ENCODE measurements around the gene RHOC. TPM values are rescaled to one million over a fixed set of nuclear protein-coding genes. Genes with fewer than 3 reads are reported as not detected.

The RHOC gene
- total RNA-seq, 2 donors from 2014 or later = 77.2 to 132 TPM

DNA sequence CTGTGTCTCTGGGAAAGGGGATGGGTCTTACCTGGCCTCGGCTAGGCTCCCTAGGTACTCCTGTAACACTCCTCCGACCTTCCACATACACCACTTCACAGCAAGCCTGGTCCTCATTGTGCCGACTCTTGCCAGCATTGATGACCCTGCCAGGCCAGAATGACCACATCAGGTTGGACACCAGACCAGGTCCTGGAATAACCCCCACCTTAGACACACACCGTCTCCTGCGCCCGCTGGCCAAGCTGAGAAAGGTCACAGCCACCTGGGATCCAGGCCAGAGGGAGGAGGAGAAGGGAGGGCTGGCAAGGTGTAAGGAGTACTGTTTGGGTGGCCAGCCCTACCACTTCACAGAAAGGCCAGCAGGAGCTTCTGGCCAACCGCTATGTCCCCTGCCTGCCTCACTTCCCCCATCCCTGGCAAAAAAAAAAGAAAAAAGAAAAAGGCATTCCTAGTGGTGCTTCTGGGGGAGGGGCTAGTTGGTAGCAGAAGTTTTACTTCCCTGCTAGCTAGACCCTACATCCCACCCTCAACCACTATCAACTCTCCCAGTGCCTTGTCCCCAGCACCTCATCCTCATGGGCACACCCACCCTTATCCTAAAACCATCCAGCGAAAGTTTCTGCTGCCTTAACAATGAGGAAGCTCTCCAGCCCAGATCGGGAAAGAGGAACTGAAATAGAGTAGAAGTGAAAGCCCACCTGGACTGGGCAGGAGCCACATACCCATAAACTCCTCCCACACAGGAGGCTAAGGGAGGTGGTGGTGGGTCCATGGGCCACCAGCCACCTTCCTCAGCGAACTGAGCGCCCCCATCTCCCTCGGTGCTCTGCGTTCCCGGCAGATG, 6.8 kb upstream of the RHOC start:
- peaks cover 15 to 29% of the 10 kb centered on the region in 2 donors for H3K4me1 Mint-ChIP-seq (ENCODE audit: low read depth in 2 of 2)
- H3K27ac Mint-ChIP-seq = peak overlapping the region in 1 of 2 donors; percentile 40
- ATAC-seq (no peak), DNase-seq (ENCODE audit: low spot score) (no peak)
- no peaks in the 10 kb centered on the region for H3K9me3 Mint-ChIP-seq
- no peaks in the 10 kb centered on the region for H3K36me3 Mint-ChIP-seq
- H3K4me3 Mint-ChIP-seq = peak overlapping the region; percentile 64
- peaks cover 0 to 12% of the 10 kb centered on the region in 2 donors for H3K27me3 Mint-ChIP-seq

DNA sequence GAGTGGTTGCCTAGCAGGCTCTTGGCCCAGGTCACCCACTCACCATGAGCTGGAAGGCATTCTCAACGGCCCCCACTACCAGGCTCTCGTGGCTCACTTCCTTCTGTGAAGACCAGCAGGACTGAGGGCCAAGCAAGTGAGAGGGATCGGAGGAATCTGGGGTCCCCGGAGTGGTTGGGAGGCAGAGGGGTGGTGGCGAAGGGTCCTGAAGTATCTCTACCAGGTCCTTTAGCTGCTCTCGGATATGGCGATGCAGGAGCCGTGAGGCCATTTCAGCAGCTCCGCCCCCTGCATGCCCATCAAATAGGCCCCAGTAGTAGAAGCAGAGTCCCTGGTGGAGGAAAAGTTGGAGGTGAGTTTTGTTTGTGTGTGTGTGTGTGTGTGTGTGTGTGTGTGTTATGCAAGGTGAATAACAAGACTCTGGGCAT, 5.8 kb upstream of the RHOC start:
- H3K27ac Mint-ChIP-seq = no peak overlapping the region
- H3K4me3 Mint-ChIP-seq = no peak overlapping the region
- H3K9me3 Mint-ChIP-seq = no peaks in the 10 kb centered on the region

DNA sequence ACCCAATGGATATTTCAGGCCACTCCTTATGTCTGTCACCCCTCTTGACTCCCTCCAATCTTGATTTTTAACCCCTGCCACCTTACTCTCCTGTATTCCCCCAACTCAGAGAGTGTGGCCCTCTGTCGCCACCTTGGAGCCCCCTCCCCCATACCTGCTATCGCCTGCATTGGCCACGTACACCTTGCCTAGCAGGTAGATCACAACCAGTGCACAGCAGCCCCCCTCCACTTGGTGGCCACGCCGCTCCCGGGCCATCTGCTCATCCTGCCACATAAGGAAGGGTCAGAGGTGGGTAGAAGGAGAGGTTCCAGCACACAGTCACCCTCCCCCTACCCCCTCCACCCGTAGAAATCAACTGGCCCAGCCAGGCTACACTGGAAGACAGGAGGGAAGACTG, 5.3 kb upstream of the RHOC start:
- Mint-ChIP-seq H3K27me3 (peaks cover 0 to 12% of the 10 kb centered on the region in 2 donors), H3K36me3 (no peaks in the 10 kb centered on the region), H3K9me3 (no peaks in the 10 kb centered on the region), H3K4me3 (no peak overlapping the region), H3K27ac (no peak overlapping the region), H3K4me1 (ENCODE audit: low read depth in 2 of 2) (peaks cover 15 to 28% of the 10 kb centered on the region in 2 donors)
- no peak for DNase-seq (ENCODE audit: low spot score)
- ATAC-seq = no peak

More for the DNA sequence above, 5.8 kb upstream of the RHOC start:
- Mint-ChIP-seq H3K4me1 (ENCODE audit: low read depth in 2 of 2) (peaks cover 15 to 29% of the 10 kb centered on the region in 2 donors), H3K27me3 (peaks cover 0 to 12% of the 10 kb centered on the region in 2 donors), H3K36me3 (no peaks in the 10 kb centered on the region)
- DNase-seq (ENCODE audit: low spot score) (no peak), ATAC-seq (no peak)

DNA sequence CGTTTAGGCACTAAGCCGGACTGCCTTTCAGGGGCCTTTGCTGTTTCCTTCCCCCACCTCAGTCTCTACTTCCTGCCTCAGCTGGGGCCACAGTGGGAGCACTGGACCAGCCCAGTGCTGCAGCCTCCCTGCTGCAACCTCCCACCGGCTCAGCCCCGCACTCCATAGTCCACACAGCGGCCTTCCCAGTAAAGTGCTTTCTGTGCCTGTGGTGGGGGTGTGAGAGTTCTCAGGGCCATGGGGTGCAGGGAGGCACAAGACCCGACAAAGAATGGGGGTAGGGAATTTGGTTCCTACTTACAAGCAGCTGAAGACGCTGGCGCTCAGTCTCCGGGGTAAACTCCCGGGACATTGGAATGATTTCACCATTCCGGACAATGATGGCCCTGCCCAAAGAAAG, 4.7 kb upstream of the RHOC start:
- Mint-ChIP-seq H3K9me3 (no peaks in the 10 kb centered on the region), H3K27me3 (peaks cover 0 to 12% of the 10 kb centered on the region in 2 donors), H3K4me3 (no peak overlapping the region), H3K36me3 (no peaks in the 10 kb centered on the region), H3K27ac (no peak overlapping the region), H3K4me1 (ENCODE audit: low read depth in 2 of 2) (peaks cover 14 to 23% of the 10 kb centered on the region in 2 donors)
- ATAC-seq = no peak
- no peak for DNase-seq (ENCODE audit: low spot score)

DNA sequence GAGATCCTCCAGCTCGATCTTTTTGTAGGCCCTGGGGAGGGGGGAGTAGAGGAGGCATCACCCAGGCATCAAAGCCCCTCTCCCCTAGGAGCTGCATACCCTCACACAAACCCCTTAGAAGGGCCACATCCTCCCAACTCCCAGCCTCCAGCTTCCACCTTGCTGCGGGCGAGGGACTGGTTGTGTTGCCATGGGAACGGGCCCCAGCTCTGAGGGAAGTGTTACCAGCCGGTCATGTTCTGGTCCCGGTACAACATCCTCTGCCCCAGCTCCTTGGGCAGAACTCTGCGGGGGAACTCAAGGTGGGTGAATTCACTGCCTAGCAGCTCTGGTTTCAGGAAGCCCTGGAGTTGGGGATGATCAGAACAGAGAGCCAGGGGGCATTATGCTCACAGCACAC, 4.1 kb upstream of the RHOC start:
- H3K27ac Mint-ChIP-seq = no peak overlapping the region
- no peaks in the 10 kb centered on the region for H3K36me3 Mint-ChIP-seq
- H3K27me3 Mint-ChIP-seq = peaks cover 0 to 12% of the 10 kb centered on the region in 2 donors
- H3K4me1 Mint-ChIP-seq (ENCODE audit: low read depth in 2 of 2) = peaks cover 11 to 22% of the 10 kb centered on the region in 2 donors
- ATAC-seq (no peak), DNase-seq (ENCODE audit: low spot score) (no peak)
- no peaks in the 10 kb centered on the region for H3K9me3 Mint-ChIP-seq
- no peak overlapping the region for H3K4me3 Mint-ChIP-seq

DNA sequence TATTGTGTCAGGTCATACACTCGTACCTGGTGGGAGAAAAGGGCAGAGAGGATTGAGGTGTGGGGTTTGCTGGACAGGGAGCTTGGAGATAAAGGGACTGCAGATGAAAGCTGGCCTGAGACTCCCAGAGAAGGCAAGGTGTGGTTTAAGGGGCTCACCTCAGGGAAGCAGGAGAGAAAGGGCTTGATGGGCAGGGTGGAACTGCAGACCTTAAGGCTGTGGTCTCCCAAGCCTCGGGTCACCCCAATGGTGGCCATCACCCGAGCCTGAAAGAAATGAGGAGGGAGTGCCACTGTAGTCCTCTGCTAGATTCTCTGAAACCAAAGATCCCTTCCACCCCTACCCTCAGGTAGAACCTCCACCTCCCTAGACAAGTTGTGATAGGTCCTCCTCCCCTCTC, 3.7 kb upstream of the RHOC start:
- H3K36me3 Mint-ChIP-seq = no peaks in the 10 kb centered on the region
- no peak overlapping the region for H3K27ac Mint-ChIP-seq
- DNase-seq (ENCODE audit: low spot score) (no peak), ATAC-seq (no peak)
- peaks cover 11 to 22% of the 10 kb centered on the region in 2 donors for H3K4me1 Mint-ChIP-seq (ENCODE audit: low read depth in 2 of 2)
- H3K27me3 Mint-ChIP-seq = peaks cover 0 to 12% of the 10 kb centered on the region in 2 donors
- no peaks in the 10 kb centered on the region for H3K9me3 Mint-ChIP-seq
- no peak overlapping the region for H3K4me3 Mint-ChIP-seq

DNA sequence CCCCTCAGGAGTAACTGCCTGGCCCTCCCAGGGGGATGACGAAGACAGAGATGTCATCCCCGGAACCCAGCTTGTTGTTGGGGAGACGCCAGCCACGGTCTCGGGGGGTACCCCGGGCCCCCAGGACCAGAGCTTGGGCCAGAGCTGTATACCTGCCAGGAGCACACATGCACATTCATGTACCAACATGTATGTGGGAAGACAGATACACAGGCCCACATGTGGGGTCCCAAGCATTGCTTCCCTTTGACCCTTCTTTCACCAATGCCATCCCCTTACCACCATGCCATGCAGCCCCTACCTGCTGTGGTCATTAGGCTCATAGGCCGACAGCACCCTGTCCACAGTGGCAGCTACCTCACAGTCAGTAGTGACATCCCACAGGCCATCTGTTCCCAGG, 3.2 kb upstream of the RHOC start:
- Mint-ChIP-seq H3K36me3 (no peaks in the 10 kb centered on the region), H3K9me3 (no peaks in the 10 kb centered on the region), H3K27ac (no peak overlapping the region), H3K27me3 (peaks cover 0 to 12% of the 10 kb centered on the region in 2 donors), H3K4me3 (no peak overlapping the region), H3K4me1 (ENCODE audit: low read depth in 2 of 2) (peaks cover 12 to 23% of the 10 kb centered on the region in 2 donors)
- no peak for DNase-seq (ENCODE audit: low spot score)
- ATAC-seq = no peak

DNA sequence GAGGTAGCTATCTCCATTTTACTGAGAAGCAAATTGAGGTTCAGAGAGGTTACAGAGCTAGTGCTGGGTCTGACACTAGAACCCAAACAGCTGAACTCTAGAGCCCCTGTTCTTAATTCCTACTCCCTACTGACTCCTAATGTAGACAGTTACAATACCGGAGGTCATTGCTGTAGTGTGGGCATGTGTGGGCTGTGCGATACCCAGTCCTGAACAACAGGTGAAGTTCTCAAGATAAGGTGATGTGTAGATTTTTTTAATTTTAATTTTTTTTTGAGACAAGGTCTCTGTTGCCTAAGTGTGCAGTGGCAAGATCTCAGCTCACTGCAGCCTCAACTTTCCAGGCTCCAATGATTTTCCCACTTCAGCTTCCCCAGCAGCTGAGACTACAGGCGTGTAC, 1.6 kb upstream of the RHOC start:
- H3K27me3 Mint-ChIP-seq = peaks cover 0 to 9% of the 10 kb centered on the region in 2 donors
- no peak overlapping the region for H3K4me3 Mint-ChIP-seq
- H3K9me3 Mint-ChIP-seq = no peaks in the 10 kb centered on the region
- DNase-seq (ENCODE audit: low spot score) = no peak
- no peak for ATAC-seq
- H3K36me3 Mint-ChIP-seq = no peaks in the 10 kb centered on the region
- H3K4me1 Mint-ChIP-seq (ENCODE audit: low read depth in 2 of 2) = peaks cover 29 to 36% of the 10 kb centered on the region in 2 donors
- H3K27ac Mint-ChIP-seq = peak overlapping the region in 1 of 2 donors; percentile 87

DNA sequence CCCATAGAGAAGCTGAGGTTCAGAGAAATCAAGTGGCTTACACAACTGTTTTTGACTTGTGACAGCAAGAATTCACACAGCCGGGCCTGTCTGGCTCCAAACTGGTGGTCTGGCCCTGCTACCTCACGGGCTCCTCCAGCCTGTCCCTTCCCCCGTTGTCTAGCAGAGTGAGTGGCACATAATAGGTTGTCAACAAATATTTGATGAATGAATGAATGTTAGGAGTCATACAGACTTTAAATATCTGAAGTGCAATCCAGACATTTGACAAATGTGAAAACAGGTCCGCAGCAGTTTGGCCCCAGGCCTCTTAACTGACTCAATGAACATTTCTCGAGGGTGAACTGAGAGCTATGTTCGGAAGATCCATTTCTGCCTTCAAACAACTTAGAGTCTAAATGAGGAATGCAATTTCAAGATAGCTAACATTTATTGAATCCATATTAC, 1.1 kb upstream of the RHOC start:
- H3K36me3 Mint-ChIP-seq = no peaks in the 10 kb centered on the region
- peaks cover 32 to 39% of the 10 kb centered on the region in 2 donors for H3K4me1 Mint-ChIP-seq (ENCODE audit: low read depth in 2 of 2)
- H3K27ac Mint-ChIP-seq = peak overlapping the region; percentile 8 to 87
- H3K9me3 Mint-ChIP-seq = no peaks in the 10 kb centered on the region
- DNase-seq (ENCODE audit: low spot score) = no peak
- H3K27me3 Mint-ChIP-seq = peaks cover 0 to 8% of the 10 kb centered on the region in 2 donors
- peak overlapping the region; percentile 80 for H3K4me3 Mint-ChIP-seq
- no peak for ATAC-seq

DNA sequence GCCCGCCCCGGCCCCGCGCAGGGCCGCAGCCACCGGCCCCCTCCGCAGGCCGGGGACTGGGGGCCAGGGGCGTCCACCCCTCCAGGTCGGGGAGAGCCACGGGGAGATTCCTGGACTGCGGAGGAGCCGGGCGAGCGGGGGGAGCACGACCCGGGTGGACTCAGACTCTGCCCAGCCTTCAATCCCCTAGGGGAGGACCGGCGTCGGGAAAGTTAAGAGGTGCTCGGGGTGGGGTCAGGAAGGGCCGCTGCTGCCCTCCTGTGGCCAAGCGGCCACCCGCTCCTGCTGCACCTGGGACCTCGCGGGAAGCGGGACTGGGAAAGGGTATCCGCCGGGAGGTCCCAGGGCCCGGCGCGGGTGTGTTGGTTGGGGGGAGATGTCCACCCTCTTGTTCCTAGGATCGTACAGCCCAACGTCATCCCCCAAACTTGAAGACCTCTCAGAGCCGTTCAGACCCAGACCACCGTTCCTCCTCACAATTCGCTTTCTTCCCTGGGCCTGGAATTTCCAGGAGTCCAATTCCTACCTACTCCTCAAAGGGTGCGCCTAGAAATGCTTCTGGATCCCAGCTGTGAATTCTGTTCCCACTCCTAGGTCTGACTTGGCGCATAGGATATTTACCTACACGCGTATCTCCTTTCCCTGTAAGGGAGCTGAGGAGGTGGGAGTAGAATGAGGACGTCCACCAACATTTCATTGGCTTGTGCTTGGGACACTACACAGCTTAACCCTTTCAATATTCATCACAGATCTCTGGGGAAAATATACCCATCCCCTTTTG, 484 bp upstream of the RHOC start:
- Mint-ChIP-seq H3K27me3 (peaks cover 0 to 3% of the 10 kb centered on the region in 2 donors), H3K36me3 (peaks cover under 1% of the 10 kb centered on the region), H3K9me3 (no peaks in the 10 kb centered on the region), H3K4me3 (peak overlapping the region; percentile 80), H3K4me1 (ENCODE audit: low read depth in 2 of 2) (peaks cover 39 to 45% of the 10 kb centered on the region in 2 donors), H3K27ac (peak overlapping the region; percentile 8 to 87)
- DNase-seq (ENCODE audit: low spot score) = peak; percentile 82
- ATAC-seq = peak; percentile 74 to 82

DNA sequence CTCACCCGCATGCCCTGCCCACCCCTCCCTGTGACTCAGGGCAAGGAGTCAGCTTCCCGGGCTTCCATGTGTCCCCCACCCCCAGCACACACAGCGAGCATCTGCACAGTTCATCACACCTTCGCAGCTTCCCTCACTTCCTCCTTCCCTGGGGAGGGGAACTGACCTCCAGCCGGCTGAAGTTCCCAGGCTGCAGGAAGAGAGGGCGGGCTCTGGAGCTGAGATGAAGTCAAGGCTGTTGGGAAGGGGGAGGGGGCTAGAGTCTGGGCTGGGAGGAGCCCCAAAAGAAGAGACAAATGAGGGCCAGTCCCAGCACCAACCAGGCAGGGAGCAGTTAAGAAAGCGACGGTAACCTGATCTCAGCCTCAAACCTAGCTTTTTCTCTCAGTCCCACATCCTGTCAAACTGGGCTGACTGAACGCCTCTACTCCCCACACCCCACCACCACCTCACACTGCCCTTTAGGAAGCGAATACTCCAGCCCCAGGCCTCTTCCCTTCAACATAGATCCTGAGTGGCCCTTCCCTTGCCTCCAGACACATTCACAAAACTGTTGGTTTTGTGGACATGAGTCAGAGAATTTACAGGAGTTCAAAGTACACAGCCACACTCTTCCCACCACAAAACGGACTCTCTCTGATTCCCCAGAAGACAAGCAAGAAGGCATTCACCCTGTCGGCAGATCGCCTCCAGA, 1.8 kb downstream of the RHOC start:
- DNase-seq (ENCODE audit: low spot score) (peak; percentile 83), ATAC-seq (peak; percentile 73 to 75)
- peak overlapping the region; percentile 91 for H3K4me3 Mint-ChIP-seq
- H3K4me1 Mint-ChIP-seq (ENCODE audit: low read depth in 2 of 2) = peaks cover 59 to 65% of the 10 kb centered on the region in 2 donors
- peaks cover 0 to 3% of the 10 kb centered on the region in 2 donors for H3K27me3 Mint-ChIP-seq
- peaks cover 9% of the 10 kb centered on the region for H3K36me3 Mint-ChIP-seq
- H3K27ac Mint-ChIP-seq = peak overlapping the region; percentile 91 to 98
- no peaks in the 10 kb centered on the region for H3K9me3 Mint-ChIP-seq

DNA sequence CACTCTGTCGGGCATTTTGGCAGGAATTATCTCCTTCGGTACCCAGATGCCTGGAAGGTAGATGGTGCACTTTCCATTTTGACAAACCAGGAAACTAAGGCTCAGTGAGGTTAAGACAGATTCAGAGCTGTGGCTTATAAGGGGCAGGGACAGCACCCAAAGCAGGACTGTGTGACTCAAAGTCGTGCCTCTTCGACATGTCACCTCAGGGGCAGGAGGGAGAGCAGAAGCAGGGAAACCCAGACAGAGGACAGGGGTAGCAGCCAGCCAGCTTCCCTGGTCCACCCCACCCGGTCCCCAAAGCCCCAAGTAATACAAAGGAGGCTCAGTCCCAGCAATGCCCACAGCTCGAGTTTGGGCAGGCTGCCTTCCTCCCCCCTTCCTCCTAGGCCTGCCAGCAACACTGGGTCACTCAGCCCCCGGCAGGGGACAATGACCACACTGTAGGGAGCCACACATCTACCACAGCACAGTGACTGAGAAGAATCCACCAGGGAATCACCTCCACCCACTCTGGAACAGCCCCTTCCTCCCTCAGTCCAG, 2.5 kb downstream of the RHOC start:
- DNase-seq (ENCODE audit: low spot score) (peak; percentile 77), ATAC-seq (peak; percentile 57 to 70)
- Mint-ChIP-seq H3K4me1 (ENCODE audit: low read depth in 2 of 2) (peaks cover 65 to 71% of the 10 kb centered on the region in 2 donors), H3K27me3 (peaks cover 0 to 3% of the 10 kb centered on the region in 2 donors), H3K4me3 (peak overlapping the region; percentile 91), H3K36me3 (peaks cover 9% of the 10 kb centered on the region), H3K9me3 (no peaks in the 10 kb centered on the region), H3K27ac (peak overlapping the region; percentile 91 to 98)

DNA sequence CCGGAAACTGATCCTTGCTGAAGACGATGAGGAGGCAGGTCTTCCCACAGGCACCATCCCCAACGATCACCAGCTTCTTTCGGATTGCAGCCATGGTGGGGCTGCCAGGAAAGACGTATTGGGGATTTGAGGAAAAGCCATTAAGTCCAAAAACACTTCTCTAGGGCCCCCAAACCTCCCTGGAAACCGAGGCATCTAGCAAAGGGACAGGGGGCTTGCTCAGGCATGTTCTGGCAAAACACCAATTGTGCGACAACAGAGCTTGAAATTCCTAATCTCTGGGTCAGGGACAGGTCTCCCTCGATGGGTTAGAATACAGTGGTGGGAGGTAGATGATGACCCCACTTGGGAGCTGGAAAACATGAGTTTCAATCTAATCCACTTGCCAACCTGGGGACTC, 3.2 kb downstream of the RHOC start:
- DNase-seq (ENCODE audit: low spot score) = no peak
- Mint-ChIP-seq H3K4me3 (peak overlapping the region; percentile 91), H3K9me3 (no peaks in the 10 kb centered on the region), H3K4me1 (ENCODE audit: low read depth in 2 of 2) (peaks cover 68 to 75% of the 10 kb centered on the region in 2 donors), H3K27me3 (no peaks in the 10 kb centered on the region), H3K27ac (peak overlapping the region; percentile 91 to 98), H3K36me3 (peaks cover 9% of the 10 kb centered on the region)
- ATAC-seq = no peak
